Articular chondrocyte of knee joint (primary cell): ENCODE measurements around the gene DEFB118. TPM values are rescaled to one million over a fixed set of nuclear protein-coding genes. Genes with fewer than 3 reads are reported as not detected.

Experiments used
- small RNA-seq: library from RNA; depleted of rRNA; stranded (forward); fragments of <200 nt; gene quantifications from one replicate; pipeline ENCODE3, GENCODE V24; 2012
- total RNA-seq: library from RNA; depleted of rRNA; stranded (reverse); fragments of >200 nt; gene quantifications from 2 replicates; pipeline ENCODE4 v1.2.3, GENCODE V29; 2012

DEFB118 gene
- total RNA-seq: not detected in 2 replicates

GRCh38 chr20:31368301-31368700 is at the start of gene DEFB118:
DEFB118 (plus strand) TSS chr20:31368601; CDS start chr20:31368651, 50 bp downstream.

GRCh38 chr20:31390490-31390889 is 22.1 kb downstream of the DEFB118 start, which contains the start of gene DEFB119:
DEFB119 (minus strand) TSS chr20:31390590; CDS start chr20:31390483, 107 bp downstream.

GRCh38 chr20:31406115-31406514 is 37.7 kb downstream of the DEFB118 start, which contains the start of gene DEFB121:
DEFB121 (minus strand) TSS chr20:31406215; CDS start chr20:31406152, 63 bp downstream.

Small RNAs within 50 kb of the gene (small RNA-seq; reads per million reads assigned to genes)
- gene DEFB117: not detected
- not detected for gene RF00561
- gene RNA5SP480: not detected

Other genes with a start within 250 kb of the DEFB118 start
- gene DEFB115, start 110.9 kb upstream of the DEFB118 start, total RNA-seq: not detected in 2 replicates
- not detected in 2 replicates for gene DEFB116, start 60.0 kb upstream of the DEFB118 start, total RNA-seq
- gene DEFB119, start 22.0 kb downstream of the DEFB118 start, total RNA-seq: not detected in 2 replicates
- gene DEFB121, start 37.6 kb downstream of the DEFB118 start, total RNA-seq: not detected in 2 replicates
- gene DEFB123, start 72.0 kb downstream of the DEFB118 start, total RNA-seq: not detected in 2 replicates
- not detected in 2 replicates for gene DEFB124, start 106.5 kb downstream of the DEFB118 start, total RNA-seq
- 0.76 and 0.78 TPM in 2 replicates for gene REM1, start 106.7 kb downstream of the DEFB118 start, total RNA-seq
- gene HM13, start 145.8 kb downstream of the DEFB118 start, total RNA-seq: 110 and 124 TPM in 2 replicates
- 154 and 364 TPM in 2 replicates for gene ID1, start 236.7 kb downstream of the DEFB118 start, total RNA-seq